ENCODE data around the gene EVI5L.

The EVI5L gene

DNA sequence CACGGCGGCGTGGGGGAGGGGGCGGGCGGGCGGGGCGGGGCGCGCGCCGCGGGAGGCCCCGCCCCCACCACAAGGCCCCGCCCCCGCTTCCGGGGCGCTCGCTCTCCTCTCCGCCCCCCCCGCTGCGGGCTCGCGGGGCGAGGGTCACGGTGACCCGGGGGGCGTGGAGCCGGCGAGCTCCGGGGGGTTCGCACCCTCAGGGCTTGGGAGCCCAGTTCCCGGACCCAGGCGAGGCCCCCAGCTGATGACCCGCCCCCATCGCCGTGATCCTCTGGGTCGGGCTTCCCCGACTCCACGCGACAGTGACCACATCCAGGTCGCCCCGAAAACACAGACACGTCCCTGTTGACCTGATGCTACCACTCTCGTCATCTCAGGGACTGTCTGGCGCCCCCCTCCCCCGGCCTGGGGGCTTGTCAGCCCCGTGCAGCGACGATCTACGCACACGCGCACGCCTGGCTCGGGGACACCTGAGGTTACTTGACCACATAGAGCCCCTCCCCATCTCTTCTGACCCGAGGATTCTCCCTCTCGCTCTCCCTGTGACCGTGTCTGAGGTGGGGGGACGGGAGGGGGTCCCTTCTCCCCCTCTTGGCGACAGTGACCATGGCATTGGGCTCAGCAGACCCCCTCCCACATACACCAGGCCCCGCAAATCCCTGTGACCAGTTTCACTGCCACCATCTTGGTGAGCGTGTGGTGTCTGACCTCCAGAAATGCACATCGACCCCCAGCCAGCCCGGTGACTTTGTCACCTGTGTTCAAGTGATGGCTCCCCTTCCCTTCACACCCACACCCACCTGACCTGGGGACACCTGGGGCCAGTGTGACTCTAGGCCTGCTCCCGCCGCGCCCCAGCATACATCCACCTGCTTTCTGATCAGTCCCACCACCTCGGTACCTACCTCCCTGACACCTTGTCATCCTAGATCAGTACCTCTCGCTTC lies 74.3 kb downstream of the EVI5L start:
- TF ChIP-seq, protein P1, sequence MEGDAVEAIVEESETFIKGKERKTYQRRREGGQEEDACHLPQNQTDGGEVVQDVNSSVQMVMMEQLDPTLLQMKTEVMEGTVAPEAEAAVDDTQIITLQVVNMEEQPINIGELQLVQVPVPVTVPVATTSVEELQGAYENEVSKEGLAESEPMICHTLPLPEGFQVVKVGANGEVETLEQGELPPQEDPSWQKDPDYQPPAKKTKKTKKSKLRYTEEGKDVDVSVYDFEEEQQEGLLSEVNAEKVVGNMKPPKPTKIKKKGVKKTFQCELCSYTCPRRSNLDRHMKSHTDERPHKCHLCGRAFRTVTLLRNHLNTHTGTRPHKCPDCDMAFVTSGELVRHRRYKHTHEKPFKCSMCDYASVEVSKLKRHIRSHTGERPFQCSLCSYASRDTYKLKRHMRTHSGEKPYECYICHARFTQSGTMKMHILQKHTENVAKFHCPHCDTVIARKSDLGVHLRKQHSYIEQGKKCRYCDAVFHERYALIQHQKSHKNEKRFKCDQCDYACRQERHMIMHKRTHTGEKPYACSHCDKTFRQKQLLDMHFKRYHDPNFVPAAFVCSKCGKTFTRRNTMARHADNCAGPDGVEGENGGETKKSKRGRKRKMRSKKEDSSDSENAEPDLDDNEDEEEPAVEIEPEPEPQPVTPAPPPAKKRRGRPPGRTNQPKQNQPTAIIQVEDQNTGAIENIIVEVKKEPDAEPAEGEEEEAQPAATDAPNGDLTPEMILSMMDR (conservative IDR thresholded peaks at IDR 0.05; ENCODE audit: low read depth, low read length): no peak
- peak overlapping the region; percentile 88 for H3K4me3 ChIP-seq (ENCODE audit: low read depth, low read length)
- DNase-seq (ENCODE audit: low read depth): no peak

DNA sequence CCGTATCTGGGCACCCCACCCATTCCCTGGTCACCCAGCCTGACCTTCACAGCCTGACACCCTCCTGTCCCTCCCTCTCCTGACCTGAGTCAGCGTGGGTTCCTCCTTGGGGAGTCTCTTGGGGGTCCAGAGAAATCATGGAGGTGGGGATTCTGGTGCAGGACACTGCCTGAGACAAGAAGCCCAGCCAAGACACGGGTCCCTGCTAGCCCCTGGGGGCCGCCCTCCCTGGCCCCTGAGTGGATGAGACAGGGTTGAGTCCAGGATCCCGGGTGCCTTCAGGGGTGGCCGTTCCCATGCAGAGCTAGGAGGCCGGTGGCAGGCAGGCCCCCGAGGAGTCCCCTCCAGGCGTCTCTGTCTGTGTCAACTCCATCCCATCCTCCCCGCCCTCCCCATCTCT lies 75.2 kb downstream of the EVI5L start:
- peak overlapping the region; percentile 11 for H3K4me3 ChIP-seq (ENCODE audit: low read depth, low read length)
- TF ChIP-seq, protein P1 (conservative IDR thresholded peaks at IDR 0.05; ENCODE audit: low read depth, low read length): no peak
- DNase-seq (ENCODE audit: low read depth): no peak

DNA sequence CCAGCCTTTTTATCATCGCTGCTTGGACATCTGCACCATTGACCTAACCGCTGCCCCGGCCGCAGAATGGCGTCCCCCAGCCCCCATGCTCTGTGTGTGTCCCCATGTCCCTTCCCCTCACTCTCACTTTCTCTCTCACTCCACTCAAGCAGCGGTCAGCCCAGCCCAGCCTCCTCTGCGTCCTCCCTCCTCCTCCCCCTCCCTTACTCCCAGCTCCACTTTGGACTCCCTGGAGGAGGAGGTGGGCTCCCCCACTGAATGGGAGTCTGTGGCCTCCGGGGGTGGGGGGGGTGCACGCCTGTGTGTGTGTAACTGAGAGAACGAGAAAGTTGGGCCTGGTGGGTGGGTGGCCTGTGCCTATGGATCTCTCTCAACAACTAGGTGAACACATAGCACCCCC lies 75.8 kb downstream of the EVI5L start:
- no peak overlapping the region for H3K4me3 ChIP-seq (ENCODE audit: low read depth, low read length)
- DNase-seq (ENCODE audit: low read depth): no peak
- TF ChIP-seq, protein P1 (conservative IDR thresholded peaks at IDR 0.05; ENCODE audit: low read depth, low read length): no peak

DNA sequence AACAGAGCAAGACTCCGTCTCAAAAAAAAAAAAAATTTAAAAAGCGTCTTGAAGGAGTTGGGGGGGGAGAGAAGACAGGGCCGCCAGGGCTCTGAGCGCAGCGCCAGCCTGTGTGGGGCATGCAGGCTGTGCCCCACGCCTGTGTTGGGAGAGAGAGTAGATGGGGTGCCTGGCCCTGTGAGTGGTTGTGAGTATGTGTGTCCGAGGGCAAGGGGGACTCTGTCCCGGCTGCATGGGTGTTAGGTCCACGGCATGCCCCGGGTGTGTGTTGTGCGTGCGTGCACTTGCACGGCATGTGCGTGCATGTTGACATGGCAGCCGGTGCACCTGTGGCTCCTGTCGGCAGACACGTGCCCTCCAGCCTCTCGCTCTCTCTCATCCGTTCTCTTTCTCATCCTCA lies 77.1 kb downstream of the EVI5L start:
- no peak for DNase-seq (ENCODE audit: low read depth)
- TF ChIP-seq, protein P1 (conservative IDR thresholded peaks at IDR 0.05; ENCODE audit: low read depth, low read length): no peak
- no peak overlapping the region for H3K4me3 ChIP-seq (ENCODE audit: low read depth, low read length)

DNA sequence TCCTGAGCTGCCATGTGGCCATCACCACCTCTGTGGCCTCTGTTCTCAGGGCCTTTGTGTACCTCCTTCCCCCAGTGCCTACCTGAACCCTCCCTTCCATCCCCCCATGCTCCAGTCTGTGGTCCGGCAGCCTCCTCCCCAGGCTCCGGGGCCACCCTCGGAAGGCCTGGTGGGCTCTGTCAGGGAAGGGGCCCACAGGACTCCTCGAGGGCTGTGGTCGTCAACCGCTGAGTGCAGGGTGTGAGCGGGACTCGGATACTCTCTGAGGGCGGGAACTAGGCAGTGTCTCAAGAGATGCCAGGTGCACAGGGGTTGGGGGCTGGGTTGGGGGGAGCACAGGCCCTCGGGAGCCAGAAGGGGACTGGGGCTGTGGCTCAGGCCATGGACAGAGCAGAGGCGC lies 77.5 kb downstream of the EVI5L start:
- no peak for DNase-seq (ENCODE audit: low read depth)
- TF ChIP-seq, protein P1 (conservative IDR thresholded peaks at IDR 0.05; ENCODE audit: low read depth, low read length): no peak
- H3K4me3 ChIP-seq (ENCODE audit: low read depth, low read length): no peak overlapping the region

DNA sequence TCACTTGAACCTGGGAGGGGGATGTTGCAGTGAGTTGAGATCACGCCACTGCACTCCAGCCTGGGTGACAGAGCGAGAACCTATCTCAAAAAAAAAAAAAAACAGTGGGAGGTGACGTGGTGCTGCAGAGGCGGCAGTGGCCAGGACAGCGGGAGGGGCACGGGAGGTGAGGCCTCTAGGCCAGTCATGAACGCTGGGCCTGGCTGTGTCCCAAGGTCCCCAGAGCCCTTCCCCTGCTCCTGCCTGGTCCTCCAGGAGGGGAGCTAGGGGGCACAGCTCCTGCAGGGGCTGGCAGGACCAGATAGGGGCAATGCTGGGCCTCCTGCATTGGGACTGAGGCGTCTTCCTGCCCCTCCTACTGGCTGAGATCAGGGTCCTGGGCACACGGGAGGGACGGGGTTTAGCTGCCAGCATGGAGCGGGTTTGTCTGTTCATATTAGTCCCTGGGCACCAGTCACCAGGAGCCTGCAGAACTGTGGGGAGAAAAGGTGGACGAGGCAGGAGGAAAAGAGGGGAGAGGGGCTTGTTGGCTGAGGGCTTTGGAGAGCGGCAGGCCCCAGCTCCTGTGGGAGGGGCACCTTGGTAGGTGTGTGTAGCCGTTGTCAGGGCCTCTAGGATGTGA lies 78.2 kb downstream of the EVI5L start:
- TF ChIP-seq, protein P1 (conservative IDR thresholded peaks at IDR 0.05; ENCODE audit: low read depth, low read length): no peak
- H3K4me3 ChIP-seq (ENCODE audit: low read depth, low read length): no peak overlapping the region
- DNase-seq (ENCODE audit: low read depth): no peak
